Tibial nerve (tissue), 4 donors: ENCODE data around the gene ORMDL2.
A peak's percentile ranks its signal among the peaks of the same experiment; 100 is the strongest.

Source experiments
- CTCF ChIP-seq, 5 experiments: fragments of 200-600 bp in 3 of 5; fragments of 450-650 bp in 2 of 5; sonication (generic) in 3 of 5; IDR thresholded peaks; one replicate each; pipeline ENCODE4 v1.5.1; 2016 to 2019; ENCODE audit warnings: antibody characterized with exemption in 5 of 5, mild to moderate bottlenecking in 3 of 5, moderate library complexity in 2 of 5
- EP300 ChIP-seq, 2 donors: sonication (generic); formaldehyde crosslinking; IDR thresholded peaks; one replicate each; pipeline ENCODE4 v1.6.1; 2017; ENCODE audit warnings: antibody characterized with exemption in 2 of 2, mild to moderate bottlenecking in 1 of 2
- POLR2A ChIP-seq, 2 donors: fragments of 450-650 bp; IDR thresholded peaks; one replicate each; pipeline ENCODE4 v1.6.1; 2017; ENCODE audit warnings: antibody characterized with exemption in 2 of 2, mild to moderate bottlenecking in 2 of 2, moderate library complexity in 2 of 2

- TF ChIP-seq CTCF (IDR thresholded peaks at IDR 0.05) (peak; percentile 36 to 68 (median 45)), POLR2A (IDR thresholded peaks at IDR 0.05) (no peak), EP300 (IDR thresholded peaks at IDR 0.05) (no peak)
These were observed 20.8 kb upstream of the ORMDL2 start for GRCh38 chr12:55797068-55797467.
